Osteoblast (primary cell): ENCODE results near the gene EFCAB7. TPM values are rescaled to one million over a fixed set of nuclear protein-coding genes. Genes with fewer than 3 reads are reported as not detected.

Experiments
- DNase-seq: peaks from one replicate; pipeline ENCODE4 v3.0.0; 2011; ENCODE audit warnings: low spot score, mixed read lengths; ENCODE audit not compliant: insufficient read length; ENCODE audit errors: missing footprints
- H2AFZ ChIP-seq: 2 replicates; pipeline ENCODE4 v1.6.0; 2011; ENCODE audit warnings: mild to moderate bottlenecking, low read length
- H3K27ac ChIP-seq: 2 replicates; pipeline ENCODE4 v1.5.1; 2011; ENCODE audit warnings: mild to moderate bottlenecking, low read depth, low read length, moderate library complexity
- H3K27me3 ChIP-seq: 2 replicates; pipeline ENCODE4 v1.6.0; 2012; ENCODE audit warnings: mild to moderate bottlenecking, control low read depth, inconsistent platforms, low read length, moderate library complexity; ENCODE audit not compliant: insufficient read depth
- H3K36me3 ChIP-seq: 2 replicates; pipeline ENCODE4 v1.5.1; 2011; ENCODE audit warnings: mild to moderate bottlenecking, low read length, control low read depth, moderate library complexity; ENCODE audit not compliant: insufficient read depth
- H3K4me1 ChIP-seq: 2 replicates; pipeline ENCODE4 v1.5.1; 2011; ENCODE audit warnings: mild to moderate bottlenecking, low read length, control low read depth, moderate library complexity; ENCODE audit not compliant: insufficient read depth
- H3K4me2 ChIP-seq: 2 replicates; pipeline ENCODE4 v1.6.0; 2011; ENCODE audit warnings: mild to moderate bottlenecking, low read length; ENCODE audit not compliant: insufficient read depth
- H3K4me3 ChIP-seq: fragments of 200-600 bp; sonication (generic); 3 replicates; pipeline ENCODE4 v1.5.1; 2012; ENCODE audit warnings: mild to moderate bottlenecking, low read length, inconsistent platforms; ENCODE audit not compliant: insufficient read depth
- H3K79me2 ChIP-seq: 2 replicates; pipeline ENCODE4 v1.6.0; 2012; ENCODE audit warnings: mild to moderate bottlenecking, low read length, control low read depth, inconsistent platforms; ENCODE audit not compliant: insufficient read depth
- H3K9me3 ChIP-seq: 2 replicates; pipeline ENCODE4 v1.5.1; 2011; ENCODE audit warnings: low read depth, low read length, control low read depth
- H4K20me1 ChIP-seq: 2 replicates; pipeline ENCODE4 v1.6.0; 2012; ENCODE audit warnings: mild to moderate bottlenecking, low read length, control low read depth; ENCODE audit not compliant: insufficient read depth
- total RNA-seq: library from RNA; depleted of rRNA; stranded (reverse); fragments of >200 nt; gene quantifications from 2 replicates; pipeline ENCODE4 v1.2.3, GENCODE V29; 2012
- TF ChIP-seq, protein P1 (sequence below): IDR thresholded peaks from 2 replicates; pipeline ENCODE4 v1.5.1; 2011; ENCODE audit warnings: mild to moderate bottlenecking, low read depth, low read length, moderate library complexity; ENCODE audit errors: extremely low read depth

Gene EFCAB7
- total RNA-seq, 1 donor, result 11.9 TPM

- Histone ChIP-seq H3K36me3 (no peaks in the 10 kb centered on the region), H4K20me1 (no peaks in the 10 kb centered on the region), H3K27ac (peak overlapping the region; percentile 95), H2AFZ (peak overlapping the region; percentile 67), H3K9me3 (no peaks in the 10 kb centered on the region), H3K4me3 (peak overlapping the region; percentile 17), H3K79me2 (no peaks in the 10 kb centered on the region), H3K4me2 (peak overlapping the region; percentile 58), H3K27me3 (no peaks in the 10 kb centered on the region), H3K4me1 (peaks cover 9% of the 10 kb centered on the region)
- TF ChIP-seq, protein P1, sequence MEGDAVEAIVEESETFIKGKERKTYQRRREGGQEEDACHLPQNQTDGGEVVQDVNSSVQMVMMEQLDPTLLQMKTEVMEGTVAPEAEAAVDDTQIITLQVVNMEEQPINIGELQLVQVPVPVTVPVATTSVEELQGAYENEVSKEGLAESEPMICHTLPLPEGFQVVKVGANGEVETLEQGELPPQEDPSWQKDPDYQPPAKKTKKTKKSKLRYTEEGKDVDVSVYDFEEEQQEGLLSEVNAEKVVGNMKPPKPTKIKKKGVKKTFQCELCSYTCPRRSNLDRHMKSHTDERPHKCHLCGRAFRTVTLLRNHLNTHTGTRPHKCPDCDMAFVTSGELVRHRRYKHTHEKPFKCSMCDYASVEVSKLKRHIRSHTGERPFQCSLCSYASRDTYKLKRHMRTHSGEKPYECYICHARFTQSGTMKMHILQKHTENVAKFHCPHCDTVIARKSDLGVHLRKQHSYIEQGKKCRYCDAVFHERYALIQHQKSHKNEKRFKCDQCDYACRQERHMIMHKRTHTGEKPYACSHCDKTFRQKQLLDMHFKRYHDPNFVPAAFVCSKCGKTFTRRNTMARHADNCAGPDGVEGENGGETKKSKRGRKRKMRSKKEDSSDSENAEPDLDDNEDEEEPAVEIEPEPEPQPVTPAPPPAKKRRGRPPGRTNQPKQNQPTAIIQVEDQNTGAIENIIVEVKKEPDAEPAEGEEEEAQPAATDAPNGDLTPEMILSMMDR, result no peak
- peak; percentile 65 for DNase-seq
Observed at GRCh38 chr1:63547621-63548294, 24.4 kb downstream of the EFCAB7 start.

- no peaks in the 10 kb centered on the region for H3K36me3 ChIP-seq
- no peak overlapping the region for H3K4me3 ChIP-seq
- peak overlapping the region; percentile 67 for H2AFZ ChIP-seq
- TF ChIP-seq, protein P1, result no peak
- no peaks in the 10 kb centered on the region for H3K9me3 ChIP-seq
- peak overlapping the region; percentile 58 for H3K4me2 ChIP-seq
- H3K27ac ChIP-seq, result peak overlapping the region; percentile 95
- H4K20me1 ChIP-seq, result no peaks in the 10 kb centered on the region
- H3K79me2 ChIP-seq, result no peaks in the 10 kb centered on the region
- no peaks in the 10 kb centered on the region for H3K27me3 ChIP-seq
- H3K4me1 ChIP-seq, result peaks cover 9% of the 10 kb centered on the region
- no peak for DNase-seq
Observed at GRCh38 chr1:63548303-63548702, 25.0 kb downstream of the EFCAB7 start.

DNA sequence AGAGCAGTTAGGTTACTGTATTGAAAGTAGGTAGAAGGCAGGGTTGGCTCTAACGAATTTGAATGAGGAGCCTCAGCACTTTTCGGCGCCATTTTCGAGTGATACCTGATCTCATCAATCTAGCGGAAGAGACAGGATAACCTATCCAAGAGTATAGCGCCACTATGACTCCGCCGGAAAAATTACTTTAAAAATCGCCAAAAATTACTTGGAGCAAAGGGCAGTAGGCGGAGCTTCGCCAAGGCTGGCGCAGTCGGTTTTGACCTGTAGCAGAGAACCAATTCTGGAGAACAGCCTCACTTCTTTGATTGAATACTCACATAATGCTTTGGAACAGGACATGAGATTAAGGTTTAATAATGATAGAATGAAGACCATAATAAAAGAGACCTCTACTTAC, 25.6 kb downstream of the EFCAB7 start:
- no peaks in the 10 kb centered on the region for H3K27me3 ChIP-seq
- no peak overlapping the region for H3K4me3 ChIP-seq

DNA sequence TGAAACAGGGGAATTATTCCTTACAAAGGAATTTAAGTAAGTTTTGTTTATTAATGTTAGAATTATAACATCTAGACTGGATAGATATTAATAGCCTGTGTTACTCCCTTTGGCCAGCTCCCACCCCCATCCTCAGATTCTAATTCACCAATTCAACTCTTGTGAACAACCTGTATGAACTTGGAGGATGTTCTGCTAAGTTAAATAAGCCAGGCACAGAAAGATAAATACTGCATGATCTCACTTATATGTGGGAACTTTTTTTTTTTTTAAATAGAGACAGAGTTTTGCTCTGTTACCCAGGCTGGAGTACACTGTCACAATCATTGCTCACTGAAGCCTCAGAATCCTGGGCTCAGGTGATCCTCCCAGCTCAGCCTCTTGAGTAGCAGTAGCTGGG, 32.2 kb downstream of the EFCAB7 start:
- TF ChIP-seq, protein P1, result no peak
- Histone ChIP-seq H4K20me1 (no peaks in the 10 kb centered on the region), H3K4me2 (no peak overlapping the region), H3K27ac (no peak overlapping the region), H2AFZ (no peak overlapping the region), H3K9me3 (no peaks in the 10 kb centered on the region), H3K27me3 (no peaks in the 10 kb centered on the region), H3K79me2 (no peaks in the 10 kb centered on the region), H3K36me3 (no peaks in the 10 kb centered on the region), H3K4me1 (no peaks in the 10 kb centered on the region), H3K4me3 (no peak overlapping the region)
- no peak for DNase-seq

More for the DNA sequence above, 25.6 kb downstream of the EFCAB7 start:
- DNase-seq, result no peak
- Histone ChIP-seq H3K79me2 (no peaks in the 10 kb centered on the region), H3K27ac (peak overlapping the region; percentile 95), H3K4me2 (no peak overlapping the region), H3K36me3 (no peaks in the 10 kb centered on the region), H4K20me1 (no peaks in the 10 kb centered on the region), H3K4me1 (peaks cover 9% of the 10 kb centered on the region), H3K9me3 (no peaks in the 10 kb centered on the region), H2AFZ (no peak overlapping the region)
- TF ChIP-seq, protein P1, result no peak
